Keratinocyte (primary cell): ENCODE measurements around the gene USP17L24. TPM values are rescaled to one million over a fixed set of nuclear protein-coding genes. Genes with fewer than 3 reads are reported as not detected.
"Not testable (repeated sequence)": the region's sequence is repeated elsewhere in the genome, so short reads cannot be mapped to it uniquely, and the experiment has no call there.

Source experiments
- DNase-seq: peaks from one replicate; pipeline ENCODE4 v3.0.0-alpha.2; 2011; ENCODE audit warnings: low read depth, missing footprints, low spot score
- FAIRE-seq: peaks from 2 replicates; lab custom pipeline; 2011; peaks lifted over from hg19 to GRCh38; lab: Jason Lieb, UNC
- H2AFZ ChIP-seq: 2 replicates; pipeline ENCODE4 v1.6.0; 2012; ENCODE audit warnings: low read length, control low read depth, inconsistent platforms; ENCODE audit not compliant: control insufficient read depth
- H3K27ac ChIP-seq: 2 replicates; pipeline ENCODE4 v1.5.1; 2011; ENCODE audit warnings: low read length; ENCODE audit not compliant: control insufficient read depth, insufficient read depth
- H3K27me3 ChIP-seq: 3 replicates; pipeline ENCODE4 v1.6.0; 2011; ENCODE audit warnings: low read length; ENCODE audit not compliant: control insufficient read depth, insufficient read depth; ENCODE audit errors: extremely low read depth
- H3K36me3 ChIP-seq, 2 experiments: 2 replicates in 1 of 2; 3 replicates in 1 of 2; pipeline ENCODE4 v1.5.1; 2011; ENCODE audit warnings: low read length in 2 of 2, mild to moderate bottlenecking in 1 of 2; ENCODE audit not compliant: control insufficient read depth in 2 of 2, insufficient read depth in 2 of 2; ENCODE audit errors: extremely low read depth in 1 of 2
- H3K4me1 ChIP-seq: 3 replicates; pipeline ENCODE4 v1.5.1; 2011; ENCODE audit warnings: low read length; ENCODE audit not compliant: control insufficient read depth, insufficient read depth; ENCODE audit errors: extremely low read depth
- H3K4me2 ChIP-seq: 3 replicates; pipeline ENCODE4 v1.6.0; 2011; ENCODE audit warnings: low read depth, low read length; ENCODE audit not compliant: control insufficient read depth, insufficient read depth; ENCODE audit errors: extremely low read depth
- H3K4me3 ChIP-seq, 3 experiments: fragments of 200-600 bp in 1 of 3; sonication (generic) in 1 of 3; 2 replicates in 2 of 3; 3 replicates in 1 of 3; pipeline ENCODE4 v1.5.1; 2011 to 2016; ENCODE audit warnings: low read length in 3 of 3, mild to moderate bottlenecking in 3 of 3, control low read depth in 2 of 3, inconsistent platforms in 1 of 3, low read depth in 1 of 3, mixed read lengths in 1 of 3, mixed run types in 1 of 3, moderate library complexity in 1 of 3; ENCODE audit not compliant: control insufficient read depth in 2 of 3, insufficient read depth in 2 of 3; ENCODE audit errors: extremely low read depth in 1 of 3
- H3K79me2 ChIP-seq: 2 replicates; pipeline ENCODE4 v1.6.0; 2012; ENCODE audit warnings: low read length; ENCODE audit not compliant: control insufficient read depth, insufficient read depth
- H3K9ac ChIP-seq: 3 replicates; pipeline ENCODE4 v1.6.0; 2011; ENCODE audit warnings: low read length; ENCODE audit not compliant: control insufficient read depth, insufficient read depth; ENCODE audit errors: extremely low read depth
- H3K9me1 ChIP-seq: 3 replicates; pipeline ENCODE4 v1.6.0; 2011; ENCODE audit warnings: low read length; ENCODE audit not compliant: control insufficient read depth, insufficient read depth; ENCODE audit errors: extremely low read depth
- H3K9me3 ChIP-seq: 2 replicates; pipeline ENCODE4 v1.5.1; 2012; ENCODE audit warnings: low read depth, low read length; ENCODE audit not compliant: control insufficient read depth
- H4K20me1 ChIP-seq: 3 replicates; pipeline ENCODE4 v1.6.0; 2011; ENCODE audit warnings: low read length; ENCODE audit not compliant: control insufficient read depth, insufficient read depth; ENCODE audit errors: extremely low read depth
- dilution Hi-C: fragments of 300-500 bp; cut with MboI; formaldehyde crosslinking; loops from one replicate; pipeline ENCODE4 v1.7.0; 2020; ENCODE audit warnings: low sequenced_read_pairs; ENCODE audit not compliant: extremely low pct_ligation_motif_present
- polyA plus RNA-seq, 5 experiments: library from polyadenylated mRNA; depleted of rRNA in 3 of 5; stranded (reverse) in 3 of 5; stranded (forward) in 1 of 5; unstranded in 1 of 5; fragments of >200 nt; gene quantifications; 1 replicate in 1 of 5; 2 replicates in 3 of 5; 3 replicates in 1 of 5; pipeline versions ENCODE4 v1.2.1 to v1.2.3, GENCODE V29; 2011 to 2012; ENCODE audit warnings: missing spikeins in 2 of 5, low read depth in 1 of 5, low replicate concordance in 1 of 5

The USP17L24 gene
- polyA plus RNA-seq, 1 donor (not counting 4 experiments of a cell fraction or from before 2014, with no cell fraction given), result not detected

GRCh38 chr4:9339103-9339502, 14.1 kb downstream of the USP17L24 start, which contains the start of gene USP17L5:
Gene USP17L5, plus strand, starts transcription at chr4:9339403. Its CDS starts 0 bp downstream, at chr4:9339403.
- H3K79me2 ChIP-seq, FAIRE-seq, H3K4me1 ChIP-seq, H4K20me1 ChIP-seq, H3K36me3 ChIP-seq, H3K9ac ChIP-seq, H3K9me3 ChIP-seq, H3K9me1 ChIP-seq, H3K4me3 ChIP-seq, H3K27me3 ChIP-seq, H3K27ac ChIP-seq, H3K4me2 ChIP-seq, H2AFZ ChIP-seq, dilution Hi-C loops, DNase-seq: not testable (repeated sequence)

GRCh38 chr4:9343848-9344247, 18.9 kb downstream of the USP17L24 start, which contains the start of gene USP17L27:
Gene USP17L27, plus strand, starts transcription at chr4:9344148. Its CDS starts 0 bp downstream, at chr4:9344148.
- H3K27me3 ChIP-seq, H3K9ac ChIP-seq, H3K4me1 ChIP-seq, DNase-seq, H3K36me3 ChIP-seq, H3K9me1 ChIP-seq, H4K20me1 ChIP-seq, H3K4me3 ChIP-seq, H2AFZ ChIP-seq, dilution Hi-C loops, H3K79me2 ChIP-seq, H3K27ac ChIP-seq, FAIRE-seq, H3K9me3 ChIP-seq, H3K4me2 ChIP-seq: not testable (repeated sequence)

- H3K9me3 ChIP-seq, H3K36me3 ChIP-seq, H3K9ac ChIP-seq, H3K4me3 ChIP-seq, H4K20me1 ChIP-seq, H3K27me3 ChIP-seq, H2AFZ ChIP-seq, H3K9me1 ChIP-seq, dilution Hi-C loops, DNase-seq, FAIRE-seq, H3K4me2 ChIP-seq, H3K79me2 ChIP-seq, H3K4me1 ChIP-seq, H3K27ac ChIP-seq: not testable (repeated sequence)
Measured at GRCh38 chr4:9348593-9348992, 23.6 kb downstream of the USP17L24 start, which contains the start of gene USP17L28. Gene USP17L28, plus strand, starts transcription at chr4:9348893. Its CDS starts 0 bp downstream, at chr4:9348893.

- H3K36me3 ChIP-seq, dilution Hi-C loops, H3K27ac ChIP-seq, H3K4me2 ChIP-seq, H3K9me3 ChIP-seq, H3K9ac ChIP-seq, H2AFZ ChIP-seq, H3K27me3 ChIP-seq, H3K79me2 ChIP-seq, H3K9me1 ChIP-seq, H3K4me3 ChIP-seq, H3K4me1 ChIP-seq, DNase-seq, H4K20me1 ChIP-seq, FAIRE-seq: not testable (repeated sequence)
Measured at GRCh38 chr4:9350866-9351265, 25.9 kb downstream of the USP17L24 start.

- H3K27ac ChIP-seq, H3K4me3 ChIP-seq, H3K4me2 ChIP-seq, H3K9me3 ChIP-seq, H3K9ac ChIP-seq, dilution Hi-C loops, H3K9me1 ChIP-seq, H3K79me2 ChIP-seq, DNase-seq, H3K36me3 ChIP-seq, H3K4me1 ChIP-seq, H2AFZ ChIP-seq, H3K27me3 ChIP-seq, FAIRE-seq, H4K20me1 ChIP-seq: not testable (repeated sequence)
Measured at GRCh38 chr4:9353338-9353737, 28.4 kb downstream of the USP17L24 start, which contains the start of gene USP17L29. Gene USP17L29, plus strand, starts transcription at chr4:9353638. Its CDS starts 0 bp downstream, at chr4:9353638.
